Measurements from ENCODE around the gene CLIC4. TPM values are rescaled to one million over a fixed set of nuclear protein-coding genes. Genes with fewer than 3 reads are reported as not detected.

The CLIC4 gene
- 12.8 and 26.9 TPM in 2 replicates for total RNA-seq (2011; cell fraction: chromatin; rRNA removed; ENCODE audit: low replicate concordance)
- total RNA-seq (2011; cell fraction: nucleolus; rRNA removed): 9.8 and 13.6 TPM in 2 replicates
- 20.3 and 22.9 TPM in 2 replicates for total RNA-seq (2011; cell fraction: nucleoplasm; rRNA removed)
- total RNA-seq (2014; rRNA removed) (31.8 and 34.6 TPM in 2 replicates), total RNA-seq (2014; rRNA removed; fragmentation: Illumina TruSeq; extraction: Trizol) (58.3 and 71.7 TPM in 2 replicates), total RNA-seq (2015; rRNA removed; fragmentation: Illumina TruSeq; extraction: Trizol) (35.6 and 39.1 TPM in 2 replicates), total RNA-seq (2021) (64.5 and 67.5 TPM in 2 replicates), polyA plus RNA-seq (2011; rRNA removed) (21.0 and 22.9 TPM in 2 replicates), polyA plus RNA-seq (2014; fragmentation: Illumina TruSeq; extraction: Trizol) (52.6 and 58.3 TPM in 2 replicates), polyA plus RNA-seq (2014; fragmentation: Nextera tagmentation; extraction: Ambion mirVana) (10 to 100 TPM; 16.0 to 18.9 TPM), polyA plus RNA-seq (2014; rRNA removed) (33.8 and 38.4 TPM in 2 replicates), polyA minus RNA-seq (2011; rRNA and poly(A)+ RNA removed) (15.9 and 25.4 TPM in 2 replicates), Bru-seq, nascent RNA (percentile 83 among the genes with signal in this experiment), BruChase-seq, experiment 1, labeled RNA remaining after a 2-hour chase (percentile 88 among the genes with signal in this experiment), BruChase-seq, experiment 2, labeled RNA remaining after a 6-hour chase (percentile 87 among the genes with signal in this experiment)
- 7.4 and 14.6 TPM in 2 replicates for polyA plus RNA-seq (2011; cell fraction: cytosol; rRNA removed)
- 6.9 and 12.6 TPM in 2 replicates for polyA plus RNA-seq (2011; cell fraction: nucleus; rRNA removed)
- polyA plus RNA-seq (2012): 37.3 and 89.5 TPM in 2 replicates
- 13.6 and 16.5 TPM in 2 replicates for polyA minus RNA-seq (2011; cell fraction: cytosol; rRNA and poly(A)+ RNA removed)
- polyA minus RNA-seq (2011; cell fraction: nucleus; rRNA and poly(A)+ RNA removed): 8.1 and 16.3 TPM in 2 replicates
- long read RNA-seq, experiment 1, full-length matches to known transcripts: 227 of 285 reads
- long read RNA-seq, experiment 1, partial matches to known transcripts: 47 of 285 reads
- long read RNA-seq, experiment 1, other reads (novel, unspliced or antisense): 11 of 285 reads
- long read RNA-seq, experiment 2, full-length matches to known transcripts: 10 of 42 reads
- long read RNA-seq, experiment 2, partial matches to known transcripts: 0 of 42 reads
- long read RNA-seq, experiment 2, other reads (novel, unspliced or antisense): 32 of 42 reads
- long read RNA-seq, experiment 3, full-length matches to known transcripts: 14 of 18 reads
- long read RNA-seq, experiment 3, partial matches to known transcripts: 0 of 18 reads
- long read RNA-seq, experiment 3, other reads (novel, unspliced or antisense): 4 of 18 reads

DNA sequence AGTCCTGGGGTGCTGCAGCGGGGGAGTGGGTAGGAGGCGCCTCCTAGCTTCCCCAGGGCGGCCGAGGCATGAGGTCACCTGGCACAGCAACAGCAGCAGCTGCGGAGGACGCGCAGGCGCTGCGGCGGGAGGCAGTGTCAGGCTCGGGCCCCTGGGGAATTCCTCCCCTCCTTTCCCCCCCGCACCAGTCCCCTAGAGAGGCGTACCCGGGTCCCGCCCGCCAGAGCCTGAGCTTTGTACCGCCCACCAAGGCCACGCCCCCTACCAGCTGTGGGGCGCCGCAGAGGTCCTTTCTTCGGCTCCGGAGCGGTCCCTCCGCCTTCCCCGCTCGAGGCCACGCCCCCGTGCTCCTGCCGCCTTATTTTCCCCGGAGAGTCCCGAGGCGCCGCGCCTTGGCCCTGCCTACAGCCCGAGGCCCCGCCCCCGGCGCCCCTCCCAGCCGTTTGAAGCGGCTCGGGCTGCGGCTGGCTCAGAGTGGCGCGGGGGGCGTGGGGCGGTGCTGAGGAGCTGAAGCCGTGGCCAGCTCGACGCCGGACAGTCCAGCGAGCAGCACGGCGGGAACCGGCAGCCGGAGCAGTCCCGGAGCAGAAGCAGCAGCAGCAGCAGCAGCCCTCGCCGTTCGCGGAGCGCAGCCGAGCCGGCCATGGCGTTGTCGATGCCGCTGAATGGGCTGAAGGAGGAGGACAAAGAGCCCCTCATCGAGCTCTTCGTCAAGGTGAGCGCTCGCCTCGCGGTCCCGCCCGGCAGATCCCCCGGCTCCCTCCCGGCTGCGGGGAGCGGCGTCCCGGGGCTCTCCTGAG is at the start of gene CLIC4:
TSS of gene CLIC4 (plus strand) at position 537 of the 800 bp plus-strand sequence. CDS start at position 644, 107 bp downstream.
- in situ Hi-C loops (cut with MboI) (no loop called here), intact Hi-C loops (cut with micrococcal nuclease) (loop anchor here (2.0 to 5.0 kb wide), 5 partner anchors 18 to 103 kb away; partner anchors contain the start of gene SRRM1)
- no peaks in the 10 kb centered on the region for H3K27me3 ChIP-seq (ENCODE audit: control insufficient read depth in 2 of 2, insufficient read depth in 2 of 2, low read length in 2 of 2)
- H2AFZ ChIP-seq (ENCODE audit: low read depth, low read length): peak within 1 kb of the TSS; percentile 96
- H3K36me3 ChIP-seq (ENCODE audit: control insufficient read depth, insufficient read depth, low read length): peaks cover 2% of the 10 kb centered on the region; the same call in 2 of the 3 replicates
- peak within 1 kb of the TSS; percentile 78 to 97 for H3K9ac ChIP-seq (ENCODE audit: insufficient read depth in 1 of 2, low read depth in 2 of 2, low read length in 2 of 2)
- ATAC-seq (peak; percentile 93), DNase-seq (ENCODE audit: extremely low read depth in 1 of 4, low spot score in 3 of 4) (peak; percentile 98 to 100 (median 98)), FAIRE-seq (peak; percentile 82)
- peaks cover 5% of the 10 kb centered on the region; the same call in 1 of the 2 replicates for H4K20me1 ChIP-seq (replicated peaks; ENCODE audit: control insufficient read depth, insufficient read depth, low read length)
- ChIA-PET CTCF (ENCODE audit: low intra/inter-chr PET ratio) (no interaction called here), POLR2A (interaction anchor here (0.5 to 4.5 kb wide), 24 partner anchors 9 to 1001 kb away, joined by 3 to 44 read pairs (median 4); partner anchors contain the start of gene SYF2)
- no TSS peak for BruUV-seq (replicated peaks)
- H3K4me1 ChIP-seq (replicated peaks in 1 of 2; ENCODE audit: control insufficient read depth in 2 of 2, insufficient read depth in 2 of 2, low read length in 2 of 2): peaks cover 40 to 47% of the 10 kb centered on the region in 2 experiments
- peak within 1 kb of the TSS; percentile 79 for H3K4me2 ChIP-seq (ENCODE audit: insufficient read depth, low read length)
- peak within 1 kb of the TSS; percentile 78 for H3K27ac ChIP-seq (ENCODE audit: extremely low read depth, low read depth, low read length)
- WGBS (ENCODE audit: insufficient coverage, low coverage, missing lambda C conversion rate): 1% methylated on average over 64 of the region's 80 CpGs
- no peaks in the 10 kb centered on the region for H3K9me3 ChIP-seq (replicated peaks; ENCODE audit: control insufficient read depth, insufficient read depth, low read depth, low read length)
- H3K9me1 ChIP-seq (ENCODE audit: control insufficient read depth, insufficient read depth, low read length): peaks cover 3% of the 10 kb centered on the region
- H3K79me2 ChIP-seq (ENCODE audit: control insufficient read depth, insufficient read depth, low read length): peaks cover 48% of the 10 kb centered on the region
- peak within 1 kb of the TSS; percentile 71 for H3K4me3 ChIP-seq
- TF ChIP-seq CHCHD3 (CRISPR knock-in tag; IDR thresholded peaks at IDR 0.05) (peak; percentile 25; the same call in 1 of the 2 replicates), RBM39 (optimal IDR thresholded peaks at IDR 0.05; ENCODE audit: low read depth, low read length) (no peak), CXXC5 (CRISPR knock-in tag; IDR thresholded peaks at IDR 0.05) (peak; percentile 84), SETDB1 (IDR thresholded peaks at IDR 0.05; ENCODE audit: low read length) (peak; percentile 51)
- TF ChIP-seq, protein P1, sequence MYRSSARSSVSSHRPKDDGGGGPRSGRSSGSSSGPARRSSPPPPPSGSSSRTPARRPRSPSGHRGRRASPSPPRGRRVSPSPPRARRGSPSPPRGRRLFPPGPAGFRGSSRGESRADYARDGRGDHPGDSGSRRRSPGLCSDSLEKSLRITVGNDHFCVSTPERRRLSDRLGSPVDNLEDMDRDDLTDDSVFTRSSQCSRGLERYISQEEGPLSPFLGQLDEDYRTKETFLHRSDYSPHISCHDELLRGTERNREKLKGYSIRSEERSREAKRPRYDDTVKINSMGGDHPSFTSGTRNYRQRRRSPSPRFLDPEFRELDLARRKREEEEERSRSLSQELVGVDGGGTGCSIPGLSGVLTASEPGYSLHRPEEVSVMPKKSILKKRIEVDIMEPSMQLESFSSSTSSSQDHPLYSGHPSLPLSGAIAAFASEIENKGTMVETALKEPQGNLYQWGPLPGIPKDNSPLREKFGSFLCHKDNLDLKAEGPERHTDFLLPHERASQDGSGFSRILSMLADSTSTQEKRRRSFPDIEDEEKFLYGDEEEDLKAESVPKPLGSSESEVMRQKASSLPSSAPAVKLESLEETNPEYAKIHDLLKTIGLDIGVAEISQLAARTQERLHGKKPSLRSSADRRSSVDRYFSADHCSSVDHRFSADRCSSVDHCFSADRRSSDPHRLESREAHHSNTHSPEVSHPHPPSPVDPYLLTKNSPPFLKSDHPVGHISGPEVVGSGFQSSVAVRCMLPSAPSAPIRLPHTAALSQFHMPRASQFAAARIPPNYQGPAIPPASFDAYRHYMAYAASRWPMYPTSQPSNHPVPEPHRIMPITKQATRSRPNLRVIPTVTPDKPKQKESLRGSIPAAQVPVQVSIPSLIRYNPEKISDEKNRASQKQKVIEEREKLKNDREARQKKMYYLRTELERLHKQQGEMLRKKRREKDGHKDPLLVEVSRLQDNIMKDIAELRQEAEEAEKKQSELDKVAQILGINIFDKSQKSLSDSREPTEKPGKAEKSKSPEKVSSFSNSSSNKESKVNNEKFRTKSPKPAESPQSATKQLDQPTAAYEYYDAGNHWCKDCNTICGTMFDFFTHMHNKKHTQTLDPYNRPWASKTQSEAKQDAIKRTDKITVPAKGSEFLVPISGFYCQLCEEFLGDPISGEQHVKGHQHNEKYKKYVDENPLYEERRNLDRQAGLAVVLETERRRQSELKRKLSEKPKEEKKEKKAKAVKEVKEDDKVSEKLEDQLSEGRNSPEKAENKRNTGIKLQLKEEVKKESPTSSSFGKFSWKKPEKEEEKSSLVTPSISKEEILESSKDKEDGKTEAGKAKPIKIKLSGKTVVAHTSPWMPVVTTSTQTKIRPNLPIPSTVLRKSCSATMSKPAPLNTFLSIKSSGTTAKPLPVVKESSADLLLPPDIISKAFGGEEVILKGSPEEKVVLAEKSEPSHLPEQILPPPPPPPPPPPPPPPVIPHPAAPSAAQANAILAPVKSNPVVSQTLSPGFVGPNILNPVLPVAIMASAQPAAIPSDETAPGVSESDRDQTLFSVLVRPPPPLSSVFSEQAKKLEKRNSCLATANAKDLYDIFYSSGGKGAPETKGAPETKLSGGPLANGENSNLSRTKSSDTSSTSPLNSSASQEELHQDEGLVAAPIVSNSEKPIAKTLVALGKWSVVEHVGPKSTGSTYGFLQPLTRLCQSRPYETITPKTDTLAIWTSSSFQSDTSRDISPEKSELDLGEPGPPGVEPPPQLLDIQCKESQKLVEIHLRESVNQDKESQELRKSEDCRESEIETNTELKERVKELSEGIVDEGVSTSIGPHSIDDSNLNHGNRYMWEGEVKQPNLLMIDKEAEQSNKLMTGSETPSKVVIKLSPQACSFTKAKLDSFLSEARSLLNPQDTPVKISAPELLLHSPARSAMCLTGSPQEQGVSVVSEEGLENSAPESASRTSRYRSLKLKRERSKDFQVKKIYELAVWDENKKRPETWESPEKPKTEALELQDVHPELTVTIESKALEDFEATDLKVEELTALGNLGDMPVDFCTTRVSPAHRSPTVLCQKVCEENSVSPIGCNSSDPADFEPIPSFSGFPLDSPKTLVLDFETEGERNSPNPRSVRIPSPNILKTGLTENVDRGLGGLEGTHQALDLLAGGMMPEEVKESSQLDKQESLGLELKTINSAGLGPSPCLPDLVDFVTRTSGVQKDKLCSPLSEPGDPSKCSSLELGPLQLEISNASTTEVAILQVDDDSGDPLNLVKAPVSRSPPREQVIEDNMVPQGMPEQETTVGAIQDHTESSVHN (IDR thresholded peaks at IDR 0.05; ENCODE audit: borderline replicate concordance in 1 of 2, low read depth in 1 of 2): peak in 1 of 2 experiments; percentile 72; a peak in 2 of 4 replicates

All from K562 (cell line).